GM19239 (cell line): ENCODE measurements around the gene ACTG1.
A peak's percentile ranks its signal among the peaks of the same experiment; 100 is the strongest.

Experiments
- DNase-seq: peaks from one replicate; pipeline ENCODE4 v3.0.0; 2011; ENCODE audit warnings: low spot score; ENCODE audit not compliant: insufficient read length
- FAIRE-seq: peaks from 2 replicates; lab custom pipeline; 2011; peaks lifted over from hg19 to GRCh38; lab: Jason Lieb, UNC

Gene ACTG1

DNA sequence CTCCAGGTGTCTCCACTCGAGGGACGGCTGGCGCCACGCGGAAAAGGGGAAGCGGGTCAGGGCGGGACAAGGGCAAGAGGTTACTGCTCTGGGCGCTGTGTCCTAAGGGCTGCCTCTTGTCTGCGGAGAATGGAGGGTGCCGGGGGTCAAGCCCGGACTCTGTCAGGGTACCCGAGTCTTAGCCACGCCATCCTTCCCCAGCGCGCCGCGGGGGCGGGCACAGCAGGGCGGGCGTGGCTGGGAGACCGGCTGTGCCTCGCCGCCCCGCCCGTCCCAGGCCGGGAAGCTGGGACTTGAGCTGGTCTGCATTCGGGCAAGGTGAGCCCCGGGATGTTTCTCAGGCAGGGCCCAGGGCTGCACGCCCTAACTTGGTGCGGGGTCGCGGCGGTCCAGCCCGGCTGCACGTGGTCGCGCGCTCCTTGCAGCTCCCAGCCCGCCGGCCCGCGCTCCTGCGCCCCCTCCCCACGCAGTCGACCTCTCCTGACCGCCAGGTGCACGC, 6.2 kb upstream of the ACTG1 start:
- FAIRE-seq (no peak), DNase-seq (no peak)

DNA sequence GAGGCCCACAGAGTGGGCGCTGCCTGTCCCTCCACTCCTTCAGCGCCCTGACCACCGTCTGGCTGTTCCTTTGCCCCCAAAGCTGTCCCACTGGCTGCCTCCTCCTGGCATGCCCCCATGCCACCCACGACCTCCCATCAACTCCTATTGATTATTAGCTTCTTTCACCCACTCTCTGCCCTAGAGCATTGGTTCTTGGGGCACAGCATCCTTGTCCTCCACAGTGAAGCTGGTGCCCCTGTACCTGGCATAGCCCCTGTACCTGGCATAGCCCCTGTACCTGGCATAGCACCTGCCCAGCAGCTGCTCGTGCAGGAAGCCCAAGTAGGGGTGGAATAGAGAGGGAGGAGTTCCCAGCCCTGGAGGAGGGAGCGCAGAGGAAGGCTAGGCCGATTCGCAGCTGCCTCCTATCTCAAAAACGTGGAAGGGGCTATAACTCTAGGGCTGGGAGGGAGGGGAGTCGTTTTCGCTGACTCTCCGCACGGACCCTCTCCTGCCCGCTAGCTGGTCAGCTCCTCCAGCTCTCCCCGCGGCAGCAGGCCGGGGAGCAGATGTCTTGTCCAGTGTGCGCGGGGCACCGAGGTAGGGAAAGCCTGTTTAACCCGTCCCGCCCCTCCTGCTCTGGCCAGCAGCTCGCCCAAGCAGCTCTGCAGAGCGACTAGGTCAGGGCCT, 5.7 kb upstream of the ACTG1 start:
- no peak for DNase-seq
- FAIRE-seq = peak; percentile 49

DNA sequence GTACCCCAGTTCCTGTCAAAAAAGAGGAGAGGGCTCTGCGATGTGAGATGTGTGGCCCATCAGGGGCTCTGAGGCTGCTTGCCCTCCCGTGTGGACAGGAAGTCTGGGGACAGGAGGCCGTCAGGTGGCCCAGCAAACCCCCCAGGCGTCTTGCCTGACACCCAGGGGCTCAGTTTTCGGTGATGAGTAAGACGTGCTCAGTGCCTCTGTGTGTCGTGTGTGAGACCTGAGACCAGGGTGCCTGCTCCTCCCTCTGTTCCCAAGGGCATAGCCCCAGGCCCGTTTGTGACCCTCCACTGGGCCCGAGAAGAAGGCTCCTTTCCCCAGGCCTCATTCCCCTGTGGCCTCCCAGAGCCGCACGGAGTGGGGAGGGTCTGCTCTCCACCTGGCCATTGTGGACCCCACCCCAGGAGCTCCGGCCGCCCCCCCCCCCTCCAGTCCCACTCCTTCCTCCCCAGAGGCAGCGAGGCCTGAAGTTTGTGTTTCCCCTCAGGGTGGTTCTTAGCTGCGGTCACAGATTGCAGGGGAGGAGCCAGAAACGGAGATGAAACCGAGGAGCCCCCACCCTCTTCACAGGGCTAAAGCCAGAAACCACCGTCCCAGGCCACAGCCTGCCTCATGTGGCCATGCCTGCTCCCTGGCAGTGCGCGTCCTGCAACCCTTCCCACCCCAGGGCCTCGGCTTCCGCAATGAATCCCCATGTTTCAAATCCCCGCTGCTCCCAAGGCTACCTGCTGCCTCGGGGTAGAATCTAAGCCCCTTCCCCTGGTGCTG, 4.9 kb upstream of the ACTG1 start:
- DNase-seq (peak; percentile 90), FAIRE-seq (peak; percentile 96)

DNA sequence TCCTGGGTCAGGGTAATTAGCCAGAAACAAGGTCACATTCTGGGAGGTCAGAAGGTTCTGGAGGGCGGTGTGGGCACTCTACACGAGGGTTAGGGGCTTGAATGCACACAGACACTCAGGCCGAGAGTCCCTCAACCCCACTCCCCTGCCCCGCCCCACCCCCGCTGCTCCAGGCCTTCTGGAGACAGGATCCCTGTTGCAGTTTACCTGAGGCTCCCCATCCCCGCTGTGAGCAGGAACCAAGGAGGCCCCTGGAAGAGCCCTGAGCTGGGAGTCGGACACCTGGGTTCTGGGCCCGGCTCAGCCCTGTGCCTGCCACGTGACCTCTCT, 4.4 kb upstream of the ACTG1 start:
- FAIRE-seq = no peak
- DNase-seq = no peak

DNA sequence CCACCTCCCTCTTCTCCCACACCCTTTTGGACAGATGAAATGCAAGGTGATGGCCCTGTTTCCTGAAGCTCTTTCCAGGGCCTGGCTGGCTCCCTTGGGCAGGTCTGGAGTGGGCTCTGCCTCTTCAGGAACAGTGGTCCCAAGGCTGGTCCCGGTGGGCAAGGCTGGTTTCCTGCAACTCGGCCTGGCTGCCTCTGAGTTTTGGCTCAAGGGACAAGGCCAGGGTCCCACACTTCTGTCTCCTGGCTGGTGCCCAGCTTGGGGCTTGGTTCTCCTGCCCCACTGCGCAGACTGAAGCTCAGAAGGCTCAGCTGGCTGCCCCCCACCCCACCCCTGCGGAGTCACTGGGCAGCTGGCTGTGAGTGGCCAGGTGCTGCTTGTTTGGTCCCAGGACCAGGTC, 3.8 kb upstream of the ACTG1 start:
- DNase-seq (no peak), FAIRE-seq (peak; percentile 18)

DNA sequence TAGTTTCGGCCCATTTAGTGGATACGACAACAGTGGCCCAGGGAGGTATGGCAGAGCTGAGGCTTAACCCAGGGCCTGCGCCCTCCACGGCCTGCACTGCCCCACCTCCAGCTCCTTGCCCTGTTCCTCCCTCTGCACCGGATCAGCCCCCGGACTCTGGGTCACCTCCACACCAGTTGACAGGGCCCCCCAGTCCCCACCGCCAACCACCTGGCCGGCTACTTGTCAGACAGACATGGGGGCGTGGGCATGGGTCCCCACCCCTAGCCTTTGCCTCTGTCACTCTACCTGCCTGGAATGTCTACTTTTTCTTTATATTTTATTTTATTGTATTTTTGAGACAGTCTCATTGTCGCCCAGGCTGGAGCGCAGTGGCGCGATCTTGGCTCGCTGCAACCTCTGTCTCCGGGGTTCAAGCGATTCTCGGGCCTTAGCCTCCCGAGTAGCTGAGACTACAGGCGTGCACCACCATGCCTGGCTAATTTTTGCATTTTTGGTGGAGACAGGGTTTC, 3.0 kb upstream of the ACTG1 start:
- no peak for FAIRE-seq
- DNase-seq = no peak

DNA sequence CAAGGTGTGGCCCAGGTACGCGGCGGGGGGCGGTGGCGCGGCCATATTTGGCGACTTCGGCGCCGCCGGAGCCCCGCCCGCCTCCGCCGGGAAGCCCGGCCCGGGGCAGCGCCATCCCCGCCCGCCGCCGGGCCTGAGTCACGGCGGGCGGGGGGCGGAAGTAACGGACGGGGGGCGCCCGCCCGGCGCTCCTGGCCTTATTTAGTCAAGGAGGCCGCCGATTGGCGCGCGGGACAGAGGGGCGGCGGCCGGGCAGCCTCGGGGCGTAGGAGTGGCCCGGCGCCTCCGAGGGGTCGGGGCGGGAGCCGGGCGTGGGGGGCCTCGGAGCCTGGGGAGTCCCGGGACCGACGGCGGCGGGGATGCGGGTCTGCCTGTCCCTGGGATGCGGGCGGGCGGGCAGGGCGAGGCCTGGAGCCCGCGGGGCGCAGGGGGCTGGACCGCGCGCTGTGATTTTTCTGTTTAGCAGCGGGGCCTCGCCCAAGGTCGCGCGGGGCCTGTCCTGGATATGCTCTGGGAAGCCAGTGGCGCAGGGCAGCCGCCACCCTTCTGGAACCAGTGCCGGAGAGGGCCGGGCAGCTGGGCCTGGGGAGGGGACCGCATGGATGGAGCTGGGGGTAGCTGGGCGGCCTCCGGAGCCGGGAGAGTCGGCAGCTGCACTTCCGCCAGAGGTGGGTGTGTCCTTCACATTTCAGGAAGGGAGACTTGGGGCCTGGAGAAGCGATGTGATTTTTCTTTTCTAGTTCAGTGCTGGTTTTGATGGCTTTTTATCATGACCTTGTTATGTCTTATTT, 2.3 kb upstream of the ACTG1 start:
- FAIRE-seq = peak; percentile 89
- no peak for DNase-seq

DNA sequence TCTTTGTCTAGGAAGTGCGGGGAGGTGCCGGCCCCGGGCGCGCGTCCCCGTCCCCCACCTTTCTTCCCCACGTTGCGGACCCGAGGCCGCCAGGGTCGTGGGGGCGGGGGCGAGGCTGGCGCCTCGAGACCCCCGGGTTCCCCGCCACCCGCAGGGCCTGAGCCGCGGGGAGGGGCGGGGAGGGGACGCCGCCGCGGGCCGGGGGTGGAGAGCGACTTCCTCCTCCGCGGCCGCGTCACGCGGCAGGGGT, 1.8 kb upstream of the ACTG1 start:
- FAIRE-seq (no peak), DNase-seq (no peak)

DNA sequence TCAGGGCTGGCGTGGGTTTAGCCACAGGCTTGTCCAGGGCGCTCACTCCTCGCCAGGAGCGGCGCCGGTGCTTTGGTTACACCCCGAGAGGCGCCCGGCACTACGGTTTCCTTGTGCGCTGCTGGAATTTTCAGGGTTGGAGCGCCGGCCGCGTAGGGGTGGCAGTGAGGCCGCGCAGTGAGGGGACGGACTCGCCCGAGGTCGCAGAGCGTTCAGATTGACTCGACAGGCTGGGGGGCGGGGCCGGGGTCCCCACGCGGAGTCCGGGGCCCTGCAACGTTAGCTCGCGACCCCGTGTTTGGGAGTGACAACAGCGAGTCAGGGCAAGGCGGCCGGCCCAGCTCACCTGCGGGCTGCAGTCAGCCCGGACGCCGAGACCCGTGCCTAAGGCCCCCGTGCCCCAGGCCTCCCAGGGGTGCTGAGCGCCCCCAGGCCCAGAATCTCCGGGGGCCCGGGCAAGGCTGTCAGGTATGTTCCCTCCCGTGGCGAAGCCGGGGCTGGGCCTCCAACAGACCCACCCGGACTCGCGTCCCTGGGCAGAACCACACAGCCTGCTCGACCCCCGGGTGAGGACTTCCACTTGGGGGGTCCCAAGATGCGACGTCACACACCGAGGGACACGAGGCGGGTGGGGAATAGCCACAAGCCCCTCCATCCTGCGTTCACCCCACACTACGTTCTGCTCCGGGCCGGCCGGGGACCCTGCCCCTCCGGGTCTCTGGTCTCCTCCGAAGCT, 1.3 kb upstream of the ACTG1 start:
- FAIRE-seq (no peak), DNase-seq (no peak)

DNA sequence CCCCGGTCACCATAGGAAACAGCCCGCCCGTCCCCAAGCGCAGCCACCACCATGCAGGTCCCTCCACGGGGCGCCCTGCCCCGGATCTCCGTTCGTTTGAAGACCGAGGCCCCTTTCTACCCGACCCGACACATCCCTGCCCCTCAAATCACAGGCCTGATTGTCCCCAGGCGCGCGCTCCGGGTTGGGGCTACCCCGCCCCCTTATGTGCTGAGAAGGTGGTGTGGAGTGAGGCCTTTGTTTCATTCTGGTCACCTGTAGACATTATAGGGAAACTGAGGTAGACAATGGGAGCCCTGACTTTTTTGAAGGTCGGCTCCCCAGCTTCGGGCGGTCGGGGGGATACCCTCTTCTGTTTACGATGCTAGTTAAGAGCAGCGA, 763 bp upstream of the ACTG1 start:
- FAIRE-seq (peak; percentile 75), DNase-seq (no peak)

DNA sequence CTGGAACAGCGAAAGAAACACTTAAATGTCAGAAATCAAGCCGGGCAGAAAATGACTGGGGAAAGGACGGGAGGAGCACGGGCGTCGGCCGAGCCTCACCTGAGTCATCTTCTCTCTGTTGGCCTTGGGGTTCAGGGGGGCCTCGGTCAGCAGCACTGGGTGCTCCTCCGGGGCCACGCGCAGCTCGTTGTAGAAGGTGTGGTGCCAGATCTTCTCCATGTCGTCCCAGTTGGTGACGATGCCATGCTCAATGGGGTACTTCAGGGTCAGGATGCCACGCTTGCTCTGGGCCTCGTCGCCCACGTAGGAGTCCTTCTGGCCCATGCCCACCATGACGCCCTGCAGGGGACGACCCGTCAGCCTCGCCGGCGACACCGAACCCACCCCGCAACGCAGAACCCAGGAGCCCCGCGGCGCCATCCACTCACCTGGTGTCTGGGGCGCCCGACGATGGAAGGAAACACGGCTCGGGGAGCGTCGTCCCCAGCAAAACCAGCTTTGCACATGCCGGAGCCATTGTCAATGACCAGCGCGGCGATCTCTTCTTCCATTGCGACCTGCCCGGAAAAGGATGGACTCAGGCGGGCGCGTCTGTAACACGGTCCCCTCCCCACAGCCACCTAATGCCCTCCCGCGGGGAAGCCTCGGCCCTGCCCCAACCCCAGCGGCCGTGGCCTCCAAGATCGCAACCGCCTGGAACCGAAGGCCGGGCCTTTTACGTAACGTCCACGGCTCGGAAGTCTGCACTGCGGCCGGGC, 616 bp downstream of the ACTG1 start:
- peak; percentile 37 for FAIRE-seq

DNA sequence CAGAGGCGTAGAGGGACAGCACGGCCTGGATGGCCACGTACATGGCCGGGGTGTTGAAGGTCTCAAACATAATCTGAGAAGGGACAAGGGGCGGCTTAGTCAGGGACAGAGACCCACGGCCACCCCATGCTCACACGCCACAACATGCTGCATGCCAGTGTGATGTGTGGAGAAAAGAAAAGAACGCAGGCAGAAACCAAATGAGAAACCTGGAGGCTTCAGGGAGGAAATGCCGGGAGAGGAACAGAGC, 1.1 kb downstream of the ACTG1 start:
- FAIRE-seq = peak; percentile 4
- DNase-seq = no peak

More for the DNA sequence above, 616 bp downstream of the ACTG1 start:
- no peak for DNase-seq

DNA sequence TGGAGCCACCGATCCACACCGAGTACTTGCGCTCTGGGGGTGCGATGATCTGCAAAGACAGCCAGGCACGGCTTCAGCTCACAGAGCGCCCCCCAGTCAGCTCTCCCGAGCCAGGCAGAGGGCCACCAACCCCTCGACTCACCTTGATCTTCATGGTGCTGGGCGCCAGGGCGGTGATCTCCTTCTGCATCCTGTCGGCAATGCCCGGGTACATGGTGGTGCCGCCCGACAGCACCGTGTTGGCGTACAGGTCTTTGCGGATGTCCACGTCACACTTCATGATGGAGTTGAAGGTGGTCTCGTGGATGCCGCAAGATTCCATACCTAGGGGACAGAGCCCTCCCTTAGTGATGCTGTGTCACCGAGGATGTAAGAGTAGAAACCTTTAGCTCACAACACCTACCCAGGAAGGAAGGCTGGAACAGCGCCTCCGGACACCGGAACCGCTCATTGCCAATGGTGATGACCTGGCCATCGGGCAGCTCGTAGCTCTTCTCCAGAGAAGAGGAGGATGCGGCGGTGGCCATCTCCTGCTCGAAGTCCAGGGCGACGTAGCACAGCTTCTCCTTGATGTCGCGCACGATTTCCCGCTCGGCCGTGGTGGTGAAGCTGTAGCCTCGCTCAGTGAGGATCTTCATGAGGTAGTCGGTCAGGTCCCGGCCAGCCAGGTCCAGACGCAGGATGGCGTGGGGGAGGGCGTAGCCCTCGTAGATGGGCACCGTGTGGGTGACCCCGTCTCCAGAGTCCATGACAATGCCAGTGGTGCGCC, 1.6 kb downstream of the ACTG1 start:
- DNase-seq (no peak), FAIRE-seq (no peak)

DNA sequence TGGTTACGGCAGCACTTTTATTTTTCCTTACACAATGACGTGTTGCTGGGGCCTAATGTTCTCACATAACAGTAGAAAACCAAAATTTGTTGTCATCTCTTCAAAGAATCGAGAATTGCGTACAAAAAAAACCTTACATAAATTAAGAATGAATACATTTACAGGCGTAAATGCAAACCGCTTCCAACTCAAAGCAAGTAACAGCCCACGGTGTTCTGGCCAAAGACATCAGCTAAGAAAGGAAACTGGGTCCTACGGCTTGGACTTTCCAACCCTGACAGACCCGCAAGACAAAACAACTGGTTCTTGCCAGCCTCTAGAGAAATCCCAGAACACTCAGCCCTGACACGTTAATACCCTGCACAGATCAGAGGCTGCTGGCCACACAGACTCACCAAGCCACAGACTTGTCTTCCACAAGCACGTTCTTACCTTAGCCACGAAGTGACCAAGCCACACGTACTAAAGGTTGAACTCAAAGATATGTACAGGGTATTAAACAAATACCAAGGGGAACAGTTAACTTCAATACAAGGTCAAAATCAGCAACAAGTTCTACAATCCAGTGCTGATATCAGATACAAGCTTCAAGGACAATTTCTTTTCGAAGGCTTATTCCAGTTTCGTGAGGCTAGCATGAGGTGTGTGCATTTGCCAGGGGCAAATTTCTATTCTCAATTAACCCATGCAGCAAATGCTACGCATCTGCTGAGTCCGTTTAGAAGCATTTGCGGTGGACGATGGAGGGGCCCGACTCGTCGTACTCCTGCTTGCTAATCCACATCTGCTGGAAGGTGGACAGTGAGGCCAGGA, 2.4 kb downstream of the ACTG1 start:
- DNase-seq = no peak
- FAIRE-seq = no peak

DNA sequence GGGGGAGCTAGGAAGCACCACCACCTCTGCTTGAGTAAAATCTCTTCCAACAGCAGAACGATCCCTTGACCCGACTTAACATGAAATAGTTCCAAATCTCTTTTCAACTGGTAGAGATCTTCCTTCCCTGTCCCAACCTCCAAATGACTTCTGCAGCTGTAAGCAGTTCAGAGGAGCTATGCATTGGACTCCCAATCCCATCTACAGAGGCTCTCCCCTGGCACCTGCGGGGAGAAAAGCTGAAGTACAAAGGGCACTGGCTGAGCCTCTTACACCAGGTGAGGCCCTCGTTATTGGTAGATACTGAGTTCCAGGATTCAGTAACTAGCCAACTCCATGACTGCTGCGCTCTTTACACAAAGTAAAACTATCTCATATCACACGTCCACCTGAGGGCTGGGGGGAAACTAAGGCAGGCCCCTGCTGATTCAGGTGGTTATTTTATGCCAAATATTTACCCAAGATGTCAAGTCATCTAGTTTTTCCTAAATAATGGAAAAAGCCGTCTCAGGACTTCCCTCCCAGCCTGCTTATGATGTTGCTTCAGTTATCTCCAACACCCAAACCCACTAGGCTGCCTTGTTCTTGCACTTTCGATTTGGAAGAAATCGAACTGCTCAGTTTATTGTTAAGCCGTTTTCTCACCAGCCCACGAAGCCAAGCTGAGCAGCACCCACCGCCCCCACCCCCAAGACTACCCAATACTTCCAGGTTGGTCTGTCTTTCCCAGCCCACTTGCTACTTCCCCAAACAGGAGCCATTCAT, 3.2 kb downstream of the ACTG1 start:
- FAIRE-seq = peak; percentile 26
- DNase-seq = no peak

DNA sequence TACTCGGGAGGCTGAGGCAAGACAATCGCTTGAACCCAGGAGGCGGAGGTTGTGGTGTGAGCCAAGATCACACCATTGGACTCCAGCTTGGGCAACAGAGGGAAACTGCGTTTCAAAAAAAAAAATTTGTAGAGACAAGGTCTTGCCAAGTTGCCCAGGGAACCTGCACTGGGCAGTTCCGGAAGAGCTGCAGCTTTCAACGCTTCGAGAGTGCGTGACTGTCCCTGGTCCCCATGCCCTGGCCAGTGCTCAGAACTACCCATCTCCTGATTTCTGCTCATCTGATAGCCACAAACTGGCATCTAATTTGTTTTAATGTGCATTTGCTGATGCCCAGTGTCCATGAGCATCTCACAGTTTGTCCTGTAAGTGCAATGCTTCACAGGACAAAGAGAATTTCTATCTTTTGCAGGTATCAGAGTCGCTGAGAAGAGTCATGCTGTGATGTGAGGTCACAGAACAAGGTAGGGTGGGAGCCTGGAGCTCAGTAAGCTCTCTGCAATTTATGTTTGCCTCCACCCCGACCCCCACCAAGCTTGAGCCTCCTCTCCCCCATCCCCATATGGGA, 3.9 kb downstream of the ACTG1 start:
- peak; percentile 58 for FAIRE-seq
- DNase-seq = no peak

DNA sequence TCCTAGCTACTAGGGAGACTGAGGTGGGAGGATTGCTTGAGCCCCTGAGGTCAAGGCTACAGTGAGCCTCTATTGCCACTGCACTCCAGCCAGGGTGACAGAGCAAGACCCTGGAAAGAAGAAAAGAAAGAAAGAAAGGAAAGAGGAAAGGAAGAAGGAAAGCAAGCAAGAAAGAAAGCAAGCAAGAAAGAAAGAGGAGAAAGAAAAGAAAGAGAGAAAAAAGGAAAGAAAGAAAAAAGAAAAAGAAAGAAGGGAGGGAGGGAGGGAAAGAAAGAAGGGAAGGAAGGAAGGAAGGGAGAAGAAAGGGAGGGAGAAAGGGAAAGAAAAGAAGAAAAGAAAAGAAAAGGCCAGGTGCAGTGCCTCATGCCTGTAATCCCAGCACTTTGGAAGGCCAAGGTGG, 9.0 kb downstream of the ACTG1 start:
- FAIRE-seq (no peak), DNase-seq (no peak)
